Activated CD8-positive, alpha-beta T cell treated with anti-CD3 and anti-CD28 coated beads for 36 hours (primary cell): Measurements from ENCODE around the gene OSBPL6. TPM values are rescaled to one million over a fixed set of nuclear protein-coding genes. Genes with fewer than 3 reads are reported as not detected.

Experiments
- ATAC-seq: fragments of 200-7000 bp; cut with Tn5 transposase; one replicate; pipeline ENCODE4 v1.10.0; 2021; ENCODE audit warnings: mild to moderate bottlenecking, moderate library complexity
- CTCF ChIA-PET: fragments of 350-600 bp; sonication (Branson Sonifier 250); formaldehyde crosslinking; loops from one replicate; lab custom pipeline; 2021; ENCODE audit warnings: antibody characterized with exemption; lab: Charles Lee
- POLR2A ChIA-PET: fragments of 350-600 bp; sonication (Branson Sonifier 250); formaldehyde crosslinking; loops from one replicate; lab custom pipeline; 2021; ENCODE audit warnings: antibody characterized with exemption; lab: Charles Lee
- DNase-seq: peaks from one replicate; pipeline ENCODE4 v3.0.0-alpha.2; 2020
- H3K27ac Mint-ChIP-seq: one replicate; pipeline ENCODE4 v1.8.0; 2021; ENCODE audit warnings: mild to moderate bottlenecking, mixed read lengths
- H3K27me3 Mint-ChIP-seq: one replicate; pipeline ENCODE4 v1.8.0; 2021; ENCODE audit warnings: mixed read lengths
- H3K36me3 Mint-ChIP-seq: one replicate; pipeline ENCODE4 v1.8.0; 2021; ENCODE audit warnings: low read depth, mixed read lengths
- H3K4me1 Mint-ChIP-seq: one replicate; pipeline ENCODE4 v1.8.0; 2021; ENCODE audit warnings: low read depth, mixed read lengths
- H3K4me3 Mint-ChIP-seq: one replicate; pipeline ENCODE4 v1.8.0; 2021; ENCODE audit warnings: mild to moderate bottlenecking, moderate library complexity, mixed read lengths
- H3K9me3 Mint-ChIP-seq: one replicate; pipeline ENCODE4 v1.8.0; 2021; ENCODE audit warnings: mixed read lengths
- intact Hi-C: fragments of 100-400 bp; cut with micrococcal nuclease; formaldehyde crosslinking; loops from one replicate; pipeline ENCODE4 v1.10.0; 2022
- total RNA-seq, 2 experiments: library from RNA; stranded (reverse); gene quantifications; one replicate each; pipeline ENCODE4 v1.2.3, GENCODE V29; 2021
- TF ChIP-seq, protein P1 (sequence below): fragments of 200-600 bp; IDR thresholded peaks from one replicate; pipeline ENCODE4 v1.8.0; 2022; ENCODE audit warnings: antibody characterized with exemption, mild to moderate bottlenecking

The OSBPL6 gene
- total RNA-seq, 2 experiments from 2014 or later, result 2.5 to 4.0 TPM

DNA sequence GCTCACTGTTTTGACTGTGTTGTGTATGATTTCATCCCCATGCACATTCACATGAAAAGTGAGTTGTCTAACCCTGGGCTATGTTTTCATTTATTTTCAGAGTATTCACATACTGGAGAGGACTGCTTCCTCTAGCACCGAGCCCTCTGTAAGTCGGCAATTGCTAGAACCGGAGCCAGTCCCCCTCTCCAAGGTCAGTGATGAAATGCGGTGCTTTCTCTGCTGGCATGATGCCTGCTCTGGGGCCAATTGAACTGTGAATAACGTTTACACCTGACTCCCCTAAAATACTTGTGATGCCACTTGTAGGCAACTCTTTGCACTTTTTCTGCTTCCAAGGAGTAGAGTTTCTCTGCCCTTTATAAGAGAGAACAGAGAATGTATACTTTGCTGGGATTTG lies 129.8 kb downstream of the OSBPL6 start:
- Mint-ChIP-seq H3K4me1 (no peaks in the 10 kb centered on the region), H3K27ac (no peak overlapping the region), H3K9me3 (no peaks in the 10 kb centered on the region), H3K36me3 (no peaks in the 10 kb centered on the region), H3K27me3 (peaks cover 16% of the 10 kb centered on the region), H3K4me3 (no peak overlapping the region)
- TF ChIP-seq, protein P1, sequence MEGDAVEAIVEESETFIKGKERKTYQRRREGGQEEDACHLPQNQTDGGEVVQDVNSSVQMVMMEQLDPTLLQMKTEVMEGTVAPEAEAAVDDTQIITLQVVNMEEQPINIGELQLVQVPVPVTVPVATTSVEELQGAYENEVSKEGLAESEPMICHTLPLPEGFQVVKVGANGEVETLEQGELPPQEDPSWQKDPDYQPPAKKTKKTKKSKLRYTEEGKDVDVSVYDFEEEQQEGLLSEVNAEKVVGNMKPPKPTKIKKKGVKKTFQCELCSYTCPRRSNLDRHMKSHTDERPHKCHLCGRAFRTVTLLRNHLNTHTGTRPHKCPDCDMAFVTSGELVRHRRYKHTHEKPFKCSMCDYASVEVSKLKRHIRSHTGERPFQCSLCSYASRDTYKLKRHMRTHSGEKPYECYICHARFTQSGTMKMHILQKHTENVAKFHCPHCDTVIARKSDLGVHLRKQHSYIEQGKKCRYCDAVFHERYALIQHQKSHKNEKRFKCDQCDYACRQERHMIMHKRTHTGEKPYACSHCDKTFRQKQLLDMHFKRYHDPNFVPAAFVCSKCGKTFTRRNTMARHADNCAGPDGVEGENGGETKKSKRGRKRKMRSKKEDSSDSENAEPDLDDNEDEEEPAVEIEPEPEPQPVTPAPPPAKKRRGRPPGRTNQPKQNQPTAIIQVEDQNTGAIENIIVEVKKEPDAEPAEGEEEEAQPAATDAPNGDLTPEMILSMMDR, result no peak
- DNase-seq, result peak; percentile 1
- POLR2A ChIA-PET, result interaction anchor here (1.0 kb wide), 1 partner anchor 9 kb away, joined by 3 read pairs; no protein-coding TSS in a partner anchor
- no peak for ATAC-seq
- CTCF ChIA-PET, result interaction anchor here (1.3 kb wide), 1 partner anchor 252 kb away, joined by 3 read pairs; the partner anchor contains the start of gene PDE11A
- intact Hi-C loops, result no loop called here

DNA sequence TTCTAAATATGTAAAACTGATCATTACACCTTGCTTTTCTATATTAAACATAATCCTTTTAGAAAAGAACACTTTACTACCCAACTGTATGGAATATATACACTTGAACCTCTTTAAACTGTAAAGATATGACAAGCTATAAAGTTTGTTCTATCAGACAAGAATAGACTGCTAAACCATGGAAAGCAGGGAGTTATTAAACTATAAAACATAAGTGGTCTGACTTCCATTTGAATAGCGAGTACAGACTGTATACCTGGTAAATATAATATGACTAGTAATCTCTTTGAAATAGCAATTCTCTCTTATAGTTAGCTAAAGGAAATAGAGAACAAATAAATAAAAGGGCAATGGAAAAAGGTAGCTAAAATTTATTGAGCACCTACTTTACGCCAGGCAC lies 131.0 kb downstream of the OSBPL6 start:
- no peaks in the 10 kb centered on the region for H3K9me3 Mint-ChIP-seq
- POLR2A ChIA-PET, result interaction anchor here (1.0 kb wide), 1 partner anchor 11 kb away, joined by 3 read pairs; no protein-coding TSS in a partner anchor
- CTCF ChIA-PET, result interaction anchor here (1.3 to 1.4 kb wide), 2 partner anchors 10 to 253 kb away, joined by 3 read pairs; partner anchors contain the start of gene PDE11A
- TF ChIP-seq, protein P1, result no peak
- no peak for DNase-seq
- no peaks in the 10 kb centered on the region for H3K4me1 Mint-ChIP-seq
- H3K36me3 Mint-ChIP-seq, result no peaks in the 10 kb centered on the region
- H3K27me3 Mint-ChIP-seq, result peaks cover 13% of the 10 kb centered on the region
- H3K4me3 Mint-ChIP-seq, result no peak overlapping the region
- intact Hi-C loops, result no loop called here
- no peak overlapping the region for H3K27ac Mint-ChIP-seq
- no peak for ATAC-seq

DNA sequence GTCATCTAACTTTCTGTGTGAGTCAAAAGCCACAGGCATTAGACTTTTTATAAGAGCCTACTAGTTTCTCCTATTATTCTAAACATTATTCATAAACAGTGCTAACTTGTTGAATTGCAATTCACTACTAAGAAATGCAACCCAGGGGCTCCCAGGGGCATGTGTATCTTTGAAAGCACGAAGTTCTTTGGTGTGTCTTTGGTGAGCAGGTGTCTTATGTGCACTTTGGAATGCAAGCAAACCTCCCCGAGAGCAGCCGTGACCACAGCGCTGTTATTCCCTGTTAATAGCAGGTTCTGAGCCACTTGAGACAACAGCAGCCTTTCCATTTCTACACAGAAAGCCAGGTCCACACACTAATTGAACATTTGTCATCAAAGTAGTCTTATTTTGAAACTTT lies 133.2 kb downstream of the OSBPL6 start:
- POLR2A ChIA-PET, result no interaction called here
- no peak for ATAC-seq
- CTCF ChIA-PET, result interaction anchor here (1.2 kb wide), 1 partner anchor 65 kb away, joined by 3 read pairs; no protein-coding TSS in a partner anchor
- Mint-ChIP-seq H3K27me3 (peaks cover 10% of the 10 kb centered on the region), H3K36me3 (no peaks in the 10 kb centered on the region), H3K27ac (no peak overlapping the region), H3K4me1 (no peaks in the 10 kb centered on the region), H3K4me3 (no peak overlapping the region), H3K9me3 (no peaks in the 10 kb centered on the region)
- TF ChIP-seq, protein P1, result no peak
- no peak for DNase-seq
- intact Hi-C loops, result no loop called here

DNA sequence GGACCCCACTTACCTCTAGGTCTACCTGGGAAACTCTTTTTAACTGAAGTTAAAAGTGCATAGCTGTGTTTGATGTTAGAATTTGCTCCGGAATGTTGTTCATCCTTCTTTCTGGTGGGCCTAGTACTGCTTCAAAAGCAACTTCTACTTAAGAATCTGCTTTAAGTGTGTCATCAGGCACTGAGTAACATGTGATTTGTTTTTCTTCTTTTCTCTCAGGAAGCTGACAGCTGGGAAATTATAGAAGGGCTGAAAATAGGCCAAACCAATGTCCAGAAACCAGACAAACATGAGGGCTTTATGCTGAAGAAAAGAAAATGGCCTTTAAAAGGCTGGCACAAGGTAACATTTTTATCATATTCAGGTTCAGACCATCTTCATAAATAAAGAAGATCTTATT lies 133.7 kb downstream of the OSBPL6 start:
- H3K9me3 Mint-ChIP-seq, result no peaks in the 10 kb centered on the region
- H3K27me3 Mint-ChIP-seq, result peaks cover 12% of the 10 kb centered on the region
- TF ChIP-seq, protein P1, result no peak
- H3K36me3 Mint-ChIP-seq, result no peaks in the 10 kb centered on the region
- H3K4me3 Mint-ChIP-seq, result no peak overlapping the region
- H3K27ac Mint-ChIP-seq, result no peak overlapping the region
- POLR2A ChIA-PET, result no interaction called here
- no peak for ATAC-seq
- CTCF ChIA-PET, result interaction anchor here (1.2 kb wide), 1 partner anchor 64 kb away, joined by 3 read pairs; no protein-coding TSS in a partner anchor
- intact Hi-C loops, result no loop called here
- no peak for DNase-seq
- no peaks in the 10 kb centered on the region for H3K4me1 Mint-ChIP-seq

DNA sequence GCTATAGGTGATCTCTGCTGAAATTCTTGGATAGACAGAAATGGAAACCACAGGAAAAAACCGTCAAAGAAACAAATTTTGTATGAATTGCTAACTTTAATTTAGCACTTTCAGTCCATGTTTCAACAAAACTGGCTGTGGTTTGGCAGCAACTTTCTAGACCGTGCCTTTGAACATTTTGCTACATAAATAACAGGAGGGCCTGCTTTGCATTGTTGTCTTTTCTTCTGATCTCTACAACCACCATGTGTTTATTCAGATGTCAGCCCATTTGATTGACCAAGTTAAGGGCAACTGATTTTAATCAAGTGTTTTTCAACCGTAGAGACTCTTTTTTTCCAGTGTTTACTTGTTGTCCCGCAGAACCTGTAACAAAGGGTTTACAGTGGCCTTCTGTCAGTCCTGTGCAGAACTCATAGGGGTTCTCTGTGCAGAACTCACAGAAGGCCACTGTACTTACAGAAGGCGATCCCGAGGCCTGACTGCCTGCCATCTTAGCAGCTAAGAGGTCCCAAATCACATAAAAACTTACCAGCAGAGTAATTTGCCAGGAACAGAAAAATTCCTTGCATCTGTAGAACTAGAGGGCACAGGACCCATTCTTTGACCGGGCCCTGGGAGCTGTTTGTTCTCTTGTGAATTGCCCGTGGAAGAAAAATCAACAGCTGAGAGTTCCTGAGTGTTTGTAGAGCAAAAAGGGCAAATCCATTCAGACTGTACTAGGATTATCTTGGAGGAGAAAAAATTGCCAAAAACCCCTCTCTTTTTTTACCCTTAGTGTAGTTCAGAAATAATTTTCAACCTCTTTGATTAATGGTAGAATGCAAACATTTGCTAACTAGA lies 136.1 kb downstream of the OSBPL6 start:
- Mint-ChIP-seq H3K27me3 (peaks cover 3% of the 10 kb centered on the region), H3K27ac (no peak overlapping the region), H3K4me1 (no peaks in the 10 kb centered on the region), H3K9me3 (no peaks in the 10 kb centered on the region), H3K36me3 (no peaks in the 10 kb centered on the region), H3K4me3 (no peak overlapping the region)
- TF ChIP-seq, protein P1, result no peak
- intact Hi-C loops, result no loop called here
- DNase-seq (no peak), ATAC-seq (no peak)
- ChIA-PET POLR2A (no interaction called here), CTCF (no interaction called here)
